Neural cell (in vitro differentiated cells): ENCODE measurements around the gene SYMPK. TPM values are rescaled to one million over a fixed set of nuclear protein-coding genes. Genes with fewer than 3 reads are reported as not detected.
A peak's percentile ranks its signal among the peaks of the same experiment; 100 is the strongest.

ENCODE experiments used
- H2AFZ ChIP-seq: fragments of 200-600, 300-800 bp; sonication (generic), shearing (Covaris generic); 2 replicates; pipeline ENCODE4 v1.6.0; 2014; ENCODE audit warnings: low read depth, mild to moderate bottlenecking, antibody characterized with exemption, low read length, moderate library complexity
- H3F3A ChIP-seq: fragments of 200-600 bp; shearing (Covaris generic); 2 replicates; pipeline ENCODE4 v1.6.1; 2016; ENCODE audit warnings: mild to moderate bottlenecking, moderate library complexity, mixed read lengths, antibody characterized with exemption, low read length; ENCODE audit not compliant: insufficient read depth, poor library complexity, severe bottlenecking
- H3K27ac ChIP-seq: fragments of 200-600, 300-800 bp; sonication (generic), shearing (Covaris generic); 2 replicates; pipeline ENCODE4 v1.5.1; 2014; ENCODE audit warnings: mild to moderate bottlenecking, low read length, moderate library complexity
- H3K27me3 ChIP-seq: fragments of 300-800, 200-600 bp; sonication (generic), shearing (Covaris generic); 2 replicates; pipeline ENCODE4 v1.6.0; 2014; ENCODE audit warnings: mild to moderate bottlenecking, low read depth, low read length, moderate library complexity; ENCODE audit not compliant: insufficient read depth
- H3K36me3 ChIP-seq: fragments of 300-800, 200-600 bp; sonication (generic), shearing (Covaris generic); 2 replicates; pipeline ENCODE4 v1.5.1; 2014; ENCODE audit warnings: mild to moderate bottlenecking, antibody characterized with exemption, low read length, moderate library complexity; ENCODE audit not compliant: insufficient read depth
- H3K4me2 ChIP-seq: fragments of 300-800, 200-600 bp; sonication (generic), shearing (Covaris generic); 2 replicates; pipeline ENCODE4 v1.6.0; 2014; ENCODE audit warnings: mild to moderate bottlenecking, low read length
- H3K4me3 ChIP-seq: fragments of 300-800, 200-600 bp; sonication (generic), shearing (Covaris generic); 2 replicates; pipeline ENCODE4 v1.5.1; 2014; ENCODE audit warnings: mild to moderate bottlenecking, low read length, moderate library complexity
- H3K79me2 ChIP-seq: fragments of 200-600 bp; shearing (Covaris generic); replicated peaks from 2 replicates; pipeline ENCODE4 v1.6.0; 2014; ENCODE audit warnings: mild to moderate bottlenecking, low read length, moderate library complexity; ENCODE audit not compliant: insufficient read depth
- H3K9ac ChIP-seq: fragments of 300-800, 200-600 bp; sonication (generic), shearing (Covaris generic); 2 replicates; pipeline ENCODE4 v1.6.1; 2016; ENCODE audit warnings: mild to moderate bottlenecking, low read length, mixed read lengths
- H3K9me2 ChIP-seq: fragments of 200-600 bp; shearing (Covaris generic); 2 replicates; pipeline ENCODE4 v1.6.1; 2016; ENCODE audit warnings: mild to moderate bottlenecking, low read length, mixed read lengths; ENCODE audit not compliant: insufficient read depth
- H3K9me3 ChIP-seq: fragments of 200-600, 300-800 bp; sonication (generic), shearing (Covaris generic); 2 replicates; pipeline ENCODE4 v1.6.1; 2016; ENCODE audit warnings: mild to moderate bottlenecking, mixed run types, low read length, moderate library complexity, mixed read lengths
- H4K20me1 ChIP-seq: fragments of 200-600 bp; shearing (Covaris generic); 2 replicates; pipeline ENCODE4 v1.6.1; 2016; ENCODE audit warnings: mild to moderate bottlenecking, mixed run types; ENCODE audit not compliant: insufficient read depth
- EP300 ChIP-seq: fragments of 450-650 bp; conservative IDR thresholded peaks from 2 replicates; pipeline ENCODE4 v1.6.1; 2014; ENCODE audit warnings: antibody characterized with exemption, mild to moderate bottlenecking, moderate library complexity; ENCODE audit not compliant: poor library complexity, severe bottlenecking
- EZH2 ChIP-seq: fragments of 200-600, 300-800 bp; shearing (Covaris generic), sonication (generic); IDR thresholded peaks from 2 replicates; pipeline ENCODE4 v1.6.1; 2014; ENCODE audit warnings: antibody characterized with exemption, low read length, borderline replicate concordance, mild to moderate bottlenecking; ENCODE audit not compliant: insufficient read depth, poor library complexity, severe bottlenecking
- MXI1 ChIP-seq: fragments of 450-650 bp; conservative IDR thresholded peaks from 2 replicates; pipeline ENCODE4 v1.6.1; 2014; ENCODE audit warnings: antibody characterized with exemption, mild to moderate bottlenecking; ENCODE audit not compliant: poor library complexity, severe bottlenecking
- POLR2AphosphoS5 ChIP-seq: IDR thresholded peaks from 2 replicates; pipeline ENCODE4 v1.6.1; 2012
- RAD21 ChIP-seq: fragments of 450-650 bp; conservative IDR thresholded peaks from 2 replicates; pipeline ENCODE4 v1.6.1; 2014; ENCODE audit warnings: antibody characterized with exemption, mild to moderate bottlenecking, moderate library complexity
- SMC3 ChIP-seq: fragments of 450-650 bp; conservative IDR thresholded peaks from 2 replicates; pipeline ENCODE4 v1.6.1; 2014; ENCODE audit warnings: antibody characterized with exemption, mild to moderate bottlenecking, moderate library complexity; ENCODE audit not compliant: poor library complexity
- TAF1 ChIP-seq: IDR thresholded peaks from 2 replicates; pipeline ENCODE4 v1.6.1; 2012; ENCODE audit warnings: low read depth
- polyA plus RNA-seq: library from polyadenylated mRNA; depleted of rRNA; stranded (reverse); fragments of >200 nt; gene quantifications from 2 replicates; pipeline ENCODE4 v1.2.3, GENCODE V29; 2014
- TF ChIP-seq, protein P1 (sequence below): IDR thresholded peaks from 2 replicates; pipeline ENCODE4 v1.6.1; 2012; ENCODE audit warnings: borderline replicate concordance
- TF ChIP-seq, protein P2 (sequence below): fragments of 450-650 bp; IDR thresholded peaks from 2 replicates; pipeline ENCODE4 v1.5.1; 2014; ENCODE audit warnings: antibody characterized with exemption, mild to moderate bottlenecking, moderate library complexity; ENCODE audit not compliant: poor library complexity, severe bottlenecking

SYMPK gene
- polyA plus RNA-seq, 1 donor from 2014 or later: 22.2 TPM

DNA sequence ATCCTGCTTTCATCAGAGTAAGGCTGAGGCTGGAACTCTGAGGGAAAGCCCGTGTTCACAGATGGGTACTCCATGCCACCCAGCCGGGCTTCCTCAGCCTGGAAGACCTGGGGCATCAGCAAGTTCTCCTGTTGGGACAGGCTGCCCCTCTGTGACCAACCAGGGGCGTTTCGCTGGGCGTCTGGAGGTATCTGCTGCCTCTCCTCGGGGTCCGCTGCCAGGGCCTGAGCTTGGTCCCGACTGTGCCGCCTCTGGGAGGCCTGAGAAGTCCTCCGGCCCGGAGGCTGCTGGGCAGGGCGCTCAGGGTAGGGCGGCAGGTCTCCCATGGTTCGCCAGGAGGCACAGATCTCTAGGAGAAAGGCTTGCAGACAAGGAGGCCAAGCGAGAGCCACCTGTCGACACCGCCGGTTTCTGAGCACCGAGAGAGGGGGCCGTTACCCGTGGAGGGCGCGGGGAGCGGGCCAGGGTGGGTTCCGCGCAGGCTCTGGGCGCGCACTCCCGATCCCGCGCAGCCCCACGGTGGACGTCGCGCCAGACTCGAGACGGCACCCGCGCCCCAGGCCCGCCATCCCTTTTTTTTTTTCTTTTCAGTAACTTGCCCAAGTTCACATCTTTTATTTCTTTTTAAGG, 48.0 kb downstream of the SYMPK start, which contains the start of gene RSPH6A:
TSS of gene RSPH6A (minus strand) at position 458 of the 630 bp plus-strand sequence. CDS start at position 326, 132 bp downstream.
- H3K79me2 ChIP-seq: no peaks in the 10 kb centered on the region
- no peak within 1 kb of the TSS for H3K4me2 ChIP-seq
- no peaks in the 10 kb centered on the region for H3K36me3 ChIP-seq
- no peaks in the 10 kb centered on the region for H4K20me1 ChIP-seq
- no peak within 1 kb of the TSS for H2AFZ ChIP-seq
- TF ChIP-seq, protein P1, sequence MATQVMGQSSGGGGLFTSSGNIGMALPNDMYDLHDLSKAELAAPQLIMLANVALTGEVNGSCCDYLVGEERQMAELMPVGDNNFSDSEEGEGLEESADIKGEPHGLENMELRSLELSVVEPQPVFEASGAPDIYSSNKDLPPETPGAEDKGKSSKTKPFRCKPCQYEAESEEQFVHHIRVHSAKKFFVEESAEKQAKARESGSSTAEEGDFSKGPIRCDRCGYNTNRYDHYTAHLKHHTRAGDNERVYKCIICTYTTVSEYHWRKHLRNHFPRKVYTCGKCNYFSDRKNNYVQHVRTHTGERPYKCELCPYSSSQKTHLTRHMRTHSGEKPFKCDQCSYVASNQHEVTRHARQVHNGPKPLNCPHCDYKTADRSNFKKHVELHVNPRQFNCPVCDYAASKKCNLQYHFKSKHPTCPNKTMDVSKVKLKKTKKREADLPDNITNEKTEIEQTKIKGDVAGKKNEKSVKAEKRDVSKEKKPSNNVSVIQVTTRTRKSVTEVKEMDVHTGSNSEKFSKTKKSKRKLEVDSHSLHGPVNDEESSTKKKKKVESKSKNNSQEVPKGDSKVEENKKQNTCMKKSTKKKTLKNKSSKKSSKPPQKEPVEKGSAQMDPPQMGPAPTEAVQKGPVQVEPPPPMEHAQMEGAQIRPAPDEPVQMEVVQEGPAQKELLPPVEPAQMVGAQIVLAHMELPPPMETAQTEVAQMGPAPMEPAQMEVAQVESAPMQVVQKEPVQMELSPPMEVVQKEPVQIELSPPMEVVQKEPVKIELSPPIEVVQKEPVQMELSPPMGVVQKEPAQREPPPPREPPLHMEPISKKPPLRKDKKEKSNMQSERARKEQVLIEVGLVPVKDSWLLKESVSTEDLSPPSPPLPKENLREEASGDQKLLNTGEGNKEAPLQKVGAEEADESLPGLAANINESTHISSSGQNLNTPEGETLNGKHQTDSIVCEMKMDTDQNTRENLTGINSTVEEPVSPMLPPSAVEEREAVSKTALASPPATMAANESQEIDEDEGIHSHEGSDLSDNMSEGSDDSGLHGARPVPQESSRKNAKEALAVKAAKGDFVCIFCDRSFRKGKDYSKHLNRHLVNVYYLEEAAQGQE: no peak
- TF ChIP-seq EP300 (no peak), MXI1 (no peak), SMC3 (no peak), EZH2 (no peak), POLR2AphosphoS5 (no peak), TAF1 (no peak), RAD21 (no peak)
- TF ChIP-seq, protein P2, sequence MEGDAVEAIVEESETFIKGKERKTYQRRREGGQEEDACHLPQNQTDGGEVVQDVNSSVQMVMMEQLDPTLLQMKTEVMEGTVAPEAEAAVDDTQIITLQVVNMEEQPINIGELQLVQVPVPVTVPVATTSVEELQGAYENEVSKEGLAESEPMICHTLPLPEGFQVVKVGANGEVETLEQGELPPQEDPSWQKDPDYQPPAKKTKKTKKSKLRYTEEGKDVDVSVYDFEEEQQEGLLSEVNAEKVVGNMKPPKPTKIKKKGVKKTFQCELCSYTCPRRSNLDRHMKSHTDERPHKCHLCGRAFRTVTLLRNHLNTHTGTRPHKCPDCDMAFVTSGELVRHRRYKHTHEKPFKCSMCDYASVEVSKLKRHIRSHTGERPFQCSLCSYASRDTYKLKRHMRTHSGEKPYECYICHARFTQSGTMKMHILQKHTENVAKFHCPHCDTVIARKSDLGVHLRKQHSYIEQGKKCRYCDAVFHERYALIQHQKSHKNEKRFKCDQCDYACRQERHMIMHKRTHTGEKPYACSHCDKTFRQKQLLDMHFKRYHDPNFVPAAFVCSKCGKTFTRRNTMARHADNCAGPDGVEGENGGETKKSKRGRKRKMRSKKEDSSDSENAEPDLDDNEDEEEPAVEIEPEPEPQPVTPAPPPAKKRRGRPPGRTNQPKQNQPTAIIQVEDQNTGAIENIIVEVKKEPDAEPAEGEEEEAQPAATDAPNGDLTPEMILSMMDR: no peak
- H3F3A ChIP-seq: no peaks in the 10 kb centered on the region
- no peaks in the 10 kb centered on the region for H3K9me2 ChIP-seq
- H3K27ac ChIP-seq: no peak within 1 kb of the TSS
- H3K4me3 ChIP-seq: peak within 1 kb of the TSS; percentile 55
- no peaks in the 10 kb centered on the region for H3K27me3 ChIP-seq
- peak within 1 kb of the TSS; percentile 31 for H3K9ac ChIP-seq
- H3K9me3 ChIP-seq: no peaks in the 10 kb centered on the region

DNA sequence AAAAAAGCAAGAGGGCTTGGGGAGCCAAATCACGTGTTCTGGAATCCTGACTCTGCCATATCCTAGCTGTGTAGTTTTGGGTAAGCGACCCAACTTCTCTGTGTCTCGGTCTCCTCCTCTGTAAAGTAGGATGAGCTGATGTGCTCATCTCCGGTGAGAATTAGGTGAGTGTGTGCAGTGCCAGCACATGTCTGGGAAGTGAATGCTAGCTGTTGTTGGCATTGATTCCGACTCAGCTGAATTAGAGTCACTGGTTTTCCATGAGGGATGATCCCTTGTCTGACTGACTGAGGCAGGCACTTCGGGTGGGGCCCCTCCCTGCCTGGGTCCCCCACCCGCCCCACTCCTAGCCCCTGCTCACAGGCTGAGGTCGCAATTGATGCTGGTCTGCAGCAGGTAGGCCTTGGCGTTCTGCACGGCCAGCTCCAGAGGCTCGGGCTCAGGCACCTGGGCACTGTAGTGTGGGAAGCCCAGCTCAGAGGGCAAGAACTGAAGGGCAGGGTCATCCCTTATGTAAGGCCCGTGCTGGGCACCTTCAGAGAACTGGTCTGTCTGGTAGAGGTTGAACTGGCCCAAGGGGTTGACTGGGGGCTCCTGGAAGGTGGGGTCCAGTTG, 48.7 kb downstream of the SYMPK start:
- no peak for TF ChIP-seq RAD21
- no peak for TF ChIP-seq TAF1
- TF ChIP-seq, protein P2: no peak
- no peak for TF ChIP-seq MXI1
- TF ChIP-seq EP300: no peak
- TF ChIP-seq, protein P1: no peak
- no peak for TF ChIP-seq EZH2
- TF ChIP-seq POLR2AphosphoS5: no peak
- TF ChIP-seq SMC3: no peak
- no peaks in the 10 kb centered on the region for H3F3A ChIP-seq
- H3K4me2 ChIP-seq: no peak overlapping the region
- H3K79me2 ChIP-seq: no peaks in the 10 kb centered on the region
- no peak overlapping the region for H3K4me3 ChIP-seq
- H3K9me3 ChIP-seq: no peaks in the 10 kb centered on the region
- no peak overlapping the region for H2AFZ ChIP-seq
- no peaks in the 10 kb centered on the region for H3K36me3 ChIP-seq
- H3K9ac ChIP-seq: no peak overlapping the region
- no peaks in the 10 kb centered on the region for H3K9me2 ChIP-seq
- H3K27me3 ChIP-seq: no peaks in the 10 kb centered on the region
- H3K27ac ChIP-seq: no peak overlapping the region
- H4K20me1 ChIP-seq: no peaks in the 10 kb centered on the region
